Activated CD8-positive, alpha-beta memory T cell treated with anti-CD3 and anti-CD28 coated beads, Interleukin-2, amount 50 U/mL, for 4 hours (primary cell): ENCODE results near the gene GNB1.

Experiments used
- DNase-seq: peaks from one replicate; pipeline ENCODE4 v3.0.0-alpha.2; 2020

GNB1 gene

GRCh38 chr1:1922702-1922955 is 31.7 kb upstream of the GNB1 start:
- no peak for DNase-seq

- DNase-seq = no peak
Measured at GRCh38 chr1:1921901-1922701, 31.2 kb upstream of the GNB1 start.

- no peak for DNase-seq
Measured at GRCh38 chr1:1921459-1921862, 30.6 kb upstream of the GNB1 start.

- DNase-seq = no peak
Measured at GRCh38 chr1:1920608-1921458, 29.9 kb upstream of the GNB1 start.

- no peak for DNase-seq
Measured at GRCh38 chr1:1920057-1920607, 29.2 kb upstream of the GNB1 start.

- DNase-seq = peak; percentile 100
Measured at GRCh38 chr1:1919304-1920056, 28.6 kb upstream of the GNB1 start.

GRCh38 chr1:1918901-1919303 is 28.0 kb upstream of the GNB1 start, which contains the start of gene TMEM52:
Gene TMEM52 (minus strand): TSS chr1:1919279. CDS start chr1:1919265, 14 bp downstream.
- DNase-seq = no peak

GRCh38 chr1:1917995-1918900 is 27.4 kb upstream of the GNB1 start:
- no peak for DNase-seq

- no peak for DNase-seq
Measured at GRCh38 chr1:1917304-1917976, 26.6 kb upstream of the GNB1 start.

GRCh38 chr1:1916851-1917251 is 26.0 kb upstream of the GNB1 start:
- DNase-seq = no peak

GRCh38 chr1:1915911-1916840 is 25.3 kb upstream of the GNB1 start:
- no peak for DNase-seq

GRCh38 chr1:1914971-1915692 is 24.2 kb upstream of the GNB1 start, which contains the start of gene CALML6:
Gene CALML6 (plus strand): TSS chr1:1915260. CDS start chr1:1915281, 21 bp downstream.
- no peak for DNase-seq

- DNase-seq = no peak
Measured at GRCh38 chr1:1914101-1914970, 23.4 kb upstream of the GNB1 start.

GRCh38 chr1:1911350-1912041 is 20.6 kb upstream of the GNB1 start:
- no peak for DNase-seq

- no peak for DNase-seq
Measured at GRCh38 chr1:1910651-1911331, 19.9 kb upstream of the GNB1 start.

GRCh38 chr1:1910033-1910465 is 19.2 kb upstream of the GNB1 start:
- DNase-seq = no peak

GRCh38 chr1:1908506-1908791 is 17.6 kb upstream of the GNB1 start:
- no peak for DNase-seq
